ENCODE measurements around the gene GLIPR1L2. TPM values are rescaled to one million over a fixed set of nuclear protein-coding genes. Genes with fewer than 3 reads are reported as not detected.

The GLIPR1L2 gene
- total RNA-seq, 1 experiment from 2014 or later, result 0.35 TPM

DNA sequence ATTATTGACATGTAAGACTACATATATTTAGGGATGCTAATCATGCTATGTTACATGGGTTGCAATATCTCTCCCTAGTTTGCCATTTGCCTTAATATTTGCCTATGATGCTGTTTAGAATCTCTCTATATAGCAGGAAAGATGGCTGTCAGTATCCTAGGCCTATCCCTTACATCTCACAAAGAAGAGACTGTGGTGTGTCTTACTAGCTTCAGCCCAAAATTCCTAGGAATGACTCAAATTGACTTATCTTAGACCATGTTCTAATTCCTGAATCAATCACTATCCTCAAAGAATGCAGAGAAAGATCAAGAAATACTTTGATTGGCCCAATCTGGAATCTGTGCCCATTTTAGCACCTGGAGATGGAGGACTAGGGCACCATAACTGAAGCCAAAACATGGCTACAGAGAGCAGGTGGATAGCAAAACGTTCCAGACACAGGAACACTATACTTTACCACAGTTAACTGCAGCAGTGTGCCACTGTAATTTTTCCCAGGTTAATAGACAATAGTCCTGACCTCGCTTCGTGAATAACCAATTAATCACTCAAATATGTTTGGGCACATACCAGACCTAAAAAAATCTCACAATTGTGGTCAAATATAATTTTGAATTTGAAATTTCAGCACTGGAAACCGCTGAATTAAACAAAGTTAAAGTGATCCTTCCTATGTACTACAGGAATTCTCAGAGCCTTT lies 57.0 kb downstream of the GLIPR1L2 start:
- no peak overlapping the region for H2BK120ac ChIP-seq (ENCODE audit: low read depth, low read length, poor library complexity, severe bottlenecking)
- no peaks in the 10 kb centered on the region for H3K79me1 ChIP-seq (ENCODE audit: insufficient read depth, low read depth, low read length, poor library complexity, severe bottlenecking)
- no peak overlapping the region for H3K27ac ChIP-seq (ENCODE audit: insufficient read length, low read depth, low read length)
- H2BK12ac ChIP-seq (ENCODE audit: insufficient read length, low read depth, low read length), result no peak overlapping the region
- H3K23ac ChIP-seq (ENCODE audit: insufficient read length, low read depth, low read length), result no peak overlapping the region
- no peak overlapping the region for H3K14ac ChIP-seq (ENCODE audit: insufficient read depth, low read length)
- H3K4ac ChIP-seq (ENCODE audit: low read depth, low read length), result no peak overlapping the region
- no peak for DNase-seq
- no peaks in the 10 kb centered on the region for H3K79me2 ChIP-seq (ENCODE audit: insufficient read depth, low read length)
- H3K4me1 ChIP-seq (ENCODE audit: insufficient read depth, low read length), result no peaks in the 10 kb centered on the region
- H3K9me3 ChIP-seq (ENCODE audit: control insufficient read depth, low read depth, low read length), result no peaks in the 10 kb centered on the region
- H3K9ac ChIP-seq (ENCODE audit: extremely low read depth, insufficient read length, low read length), result no peak overlapping the region
- no peak overlapping the region for H2BK5ac ChIP-seq (ENCODE audit: insufficient read length, low read length)
- no peaks in the 10 kb centered on the region for H3K23me2 ChIP-seq (ENCODE audit: insufficient read length, low read depth, low read length, poor library complexity, severe bottlenecking)
- H3K27me3 Mint-ChIP-seq (ENCODE audit: low read depth), result no peaks in the 10 kb centered on the region
- H4K5ac ChIP-seq (ENCODE audit: insufficient read length, low read depth, low read length), result no peak overlapping the region
- no CpG with 5 or more reads among the region's 4 CpGs for WGBS (ENCODE audit: extremely low coverage, insufficient read length, low lambda C conversion rate)
- TF ChIP-seq, protein P1, sequence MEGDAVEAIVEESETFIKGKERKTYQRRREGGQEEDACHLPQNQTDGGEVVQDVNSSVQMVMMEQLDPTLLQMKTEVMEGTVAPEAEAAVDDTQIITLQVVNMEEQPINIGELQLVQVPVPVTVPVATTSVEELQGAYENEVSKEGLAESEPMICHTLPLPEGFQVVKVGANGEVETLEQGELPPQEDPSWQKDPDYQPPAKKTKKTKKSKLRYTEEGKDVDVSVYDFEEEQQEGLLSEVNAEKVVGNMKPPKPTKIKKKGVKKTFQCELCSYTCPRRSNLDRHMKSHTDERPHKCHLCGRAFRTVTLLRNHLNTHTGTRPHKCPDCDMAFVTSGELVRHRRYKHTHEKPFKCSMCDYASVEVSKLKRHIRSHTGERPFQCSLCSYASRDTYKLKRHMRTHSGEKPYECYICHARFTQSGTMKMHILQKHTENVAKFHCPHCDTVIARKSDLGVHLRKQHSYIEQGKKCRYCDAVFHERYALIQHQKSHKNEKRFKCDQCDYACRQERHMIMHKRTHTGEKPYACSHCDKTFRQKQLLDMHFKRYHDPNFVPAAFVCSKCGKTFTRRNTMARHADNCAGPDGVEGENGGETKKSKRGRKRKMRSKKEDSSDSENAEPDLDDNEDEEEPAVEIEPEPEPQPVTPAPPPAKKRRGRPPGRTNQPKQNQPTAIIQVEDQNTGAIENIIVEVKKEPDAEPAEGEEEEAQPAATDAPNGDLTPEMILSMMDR (conservative IDR thresholded peaks at IDR 0.05), result no peak
- no peak overlapping the region for H3K4me3 Mint-ChIP-seq
- no peak overlapping the region for H2AK5ac ChIP-seq (ENCODE audit: insufficient read length, low read length)
- H3K18ac ChIP-seq (ENCODE audit: insufficient read length, low read depth, low read length), result no peak overlapping the region
- H4K20me1 ChIP-seq (ENCODE audit: control insufficient read depth, insufficient read depth, insufficient read length), result no peaks in the 10 kb centered on the region
- no peak overlapping the region for H3K27ac Mint-ChIP-seq
- H2BK20ac ChIP-seq (ENCODE audit: low read depth, low read length, poor library complexity, severe bottlenecking), result no peak overlapping the region
- no peak overlapping the region for H3K4me2 ChIP-seq (ENCODE audit: insufficient read depth, insufficient read length, low read length)
- H3K36me3 Mint-ChIP-seq (ENCODE audit: insufficient read depth in 1 of 3, low read depth in 3 of 3), result no peaks in the 10 kb centered on the region
- no peak overlapping the region for H2BK15ac ChIP-seq (ENCODE audit: low read depth, low read length)
- no peaks in the 10 kb centered on the region for H3K4me1 Mint-ChIP-seq
- no peak overlapping the region for H4K8ac ChIP-seq (replicated peaks; ENCODE audit: insufficient read length, low read depth, low read length)
- H4K91ac ChIP-seq (ENCODE audit: insufficient read length, low read depth, low read length), result no peak overlapping the region
- no peak overlapping the region for H3K56ac ChIP-seq (ENCODE audit: insufficient read length, low read depth, low read length)
- H3K27me3 ChIP-seq (ENCODE audit: insufficient read depth, low read length), result no peaks in the 10 kb centered on the region
- H3T11ph ChIP-seq (ENCODE audit: low read length), result no peak overlapping the region
- no peak overlapping the region for H2AFZ ChIP-seq (ENCODE audit: low read length)
- H3K9me3 Mint-ChIP-seq, result no peaks in the 10 kb centered on the region

All from H9 (cell line).